Measurements from ENCODE around the gene CYFIP2.

Gene CYFIP2

DNA sequence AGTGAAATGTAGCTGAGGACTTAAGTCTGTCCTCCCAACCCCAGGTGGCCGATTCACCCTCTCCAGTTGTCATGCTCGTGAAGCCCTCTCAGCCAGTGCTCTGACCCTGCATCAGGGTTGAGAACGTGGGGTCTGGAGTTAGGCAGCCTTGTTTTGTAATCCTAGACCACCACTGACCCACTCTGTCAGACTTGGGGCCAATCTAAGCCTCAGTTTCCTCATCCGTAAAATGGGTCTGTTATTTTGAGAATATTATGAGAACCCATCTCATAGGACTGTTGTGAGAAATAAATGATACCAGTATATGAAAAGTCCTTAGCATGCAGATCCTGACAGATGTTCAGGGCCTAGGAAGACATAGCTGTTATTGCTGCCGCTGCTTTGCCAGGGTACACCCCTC is 37.1 kb downstream of the CYFIP2 start:
- TF ChIP-seq, protein P1, sequence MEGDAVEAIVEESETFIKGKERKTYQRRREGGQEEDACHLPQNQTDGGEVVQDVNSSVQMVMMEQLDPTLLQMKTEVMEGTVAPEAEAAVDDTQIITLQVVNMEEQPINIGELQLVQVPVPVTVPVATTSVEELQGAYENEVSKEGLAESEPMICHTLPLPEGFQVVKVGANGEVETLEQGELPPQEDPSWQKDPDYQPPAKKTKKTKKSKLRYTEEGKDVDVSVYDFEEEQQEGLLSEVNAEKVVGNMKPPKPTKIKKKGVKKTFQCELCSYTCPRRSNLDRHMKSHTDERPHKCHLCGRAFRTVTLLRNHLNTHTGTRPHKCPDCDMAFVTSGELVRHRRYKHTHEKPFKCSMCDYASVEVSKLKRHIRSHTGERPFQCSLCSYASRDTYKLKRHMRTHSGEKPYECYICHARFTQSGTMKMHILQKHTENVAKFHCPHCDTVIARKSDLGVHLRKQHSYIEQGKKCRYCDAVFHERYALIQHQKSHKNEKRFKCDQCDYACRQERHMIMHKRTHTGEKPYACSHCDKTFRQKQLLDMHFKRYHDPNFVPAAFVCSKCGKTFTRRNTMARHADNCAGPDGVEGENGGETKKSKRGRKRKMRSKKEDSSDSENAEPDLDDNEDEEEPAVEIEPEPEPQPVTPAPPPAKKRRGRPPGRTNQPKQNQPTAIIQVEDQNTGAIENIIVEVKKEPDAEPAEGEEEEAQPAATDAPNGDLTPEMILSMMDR (IDR thresholded peaks at IDR 0.05; ENCODE audit: low read depth, low read length, missing control alignments): no peak
- no peak for DNase-seq (ENCODE audit: extremely low read depth, low read depth)
- H3K4me3 ChIP-seq (replicated peaks; ENCODE audit: low read depth, low read length): no peak overlapping the region

DNA sequence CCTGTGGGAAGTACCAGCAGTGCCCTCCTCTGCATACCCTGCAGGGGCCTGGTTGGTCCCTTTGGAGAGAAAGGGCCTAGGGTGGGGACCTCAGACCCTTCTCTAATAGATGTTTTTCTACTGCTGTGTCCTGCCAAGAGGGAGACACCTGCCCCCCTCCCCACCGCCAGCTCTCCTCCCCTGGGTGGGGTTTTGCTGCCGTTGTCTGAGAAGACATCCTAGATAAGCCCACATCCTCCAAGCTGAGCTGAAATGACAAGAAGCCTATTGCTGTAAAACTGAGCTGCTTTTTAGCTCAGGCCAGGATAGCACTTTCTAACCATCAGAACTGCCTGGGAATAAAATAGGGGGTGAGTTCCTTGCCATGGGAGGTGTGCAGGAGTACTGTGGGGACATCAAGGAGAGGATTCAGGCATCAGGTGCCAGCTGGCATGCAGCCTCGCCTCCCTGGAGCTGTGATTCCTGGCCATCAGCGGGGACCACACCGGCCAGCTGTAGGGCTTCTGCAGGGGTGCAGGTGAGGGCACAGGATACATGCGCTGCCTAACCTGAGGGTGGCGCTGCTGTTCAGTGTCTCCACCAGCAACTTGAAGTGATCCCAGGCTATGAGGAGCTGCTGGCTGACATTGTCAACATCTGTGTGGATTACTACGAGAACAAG is 37.9 kb downstream of the CYFIP2 start:
- TF ChIP-seq, protein P1 (IDR thresholded peaks at IDR 0.05; ENCODE audit: low read depth, low read length, missing control alignments): peak; percentile 34
- DNase-seq (ENCODE audit: extremely low read depth, low read depth): no peak
- H3K4me3 ChIP-seq (replicated peaks; ENCODE audit: low read depth, low read length): no peak overlapping the region

DNA sequence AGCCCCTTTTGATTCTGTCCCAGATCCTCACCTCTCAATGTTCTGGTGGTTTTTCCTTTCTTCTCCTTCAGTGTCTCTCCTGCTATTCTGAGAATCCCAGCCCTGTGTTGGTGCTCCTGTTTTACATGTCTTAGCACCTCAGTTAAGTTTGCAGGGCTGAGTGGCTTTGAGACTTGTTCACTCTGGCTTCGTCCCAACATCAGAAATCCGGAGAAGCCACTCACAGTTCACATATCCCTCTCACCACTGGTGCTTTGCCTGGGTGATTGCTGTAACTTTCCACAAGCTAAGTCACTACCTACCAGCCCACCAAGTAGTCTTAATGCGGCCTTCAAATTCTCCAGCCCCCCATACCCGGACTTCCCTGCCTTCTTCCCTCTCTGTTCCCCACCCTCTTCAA is 40.2 kb downstream of the CYFIP2 start:
- TF ChIP-seq, protein P1 (IDR thresholded peaks at IDR 0.05; ENCODE audit: low read depth, low read length, missing control alignments): no peak
- DNase-seq (ENCODE audit: extremely low read depth, low read depth): no peak
- H3K4me3 ChIP-seq (replicated peaks; ENCODE audit: low read depth, low read length): no peak overlapping the region

DNA sequence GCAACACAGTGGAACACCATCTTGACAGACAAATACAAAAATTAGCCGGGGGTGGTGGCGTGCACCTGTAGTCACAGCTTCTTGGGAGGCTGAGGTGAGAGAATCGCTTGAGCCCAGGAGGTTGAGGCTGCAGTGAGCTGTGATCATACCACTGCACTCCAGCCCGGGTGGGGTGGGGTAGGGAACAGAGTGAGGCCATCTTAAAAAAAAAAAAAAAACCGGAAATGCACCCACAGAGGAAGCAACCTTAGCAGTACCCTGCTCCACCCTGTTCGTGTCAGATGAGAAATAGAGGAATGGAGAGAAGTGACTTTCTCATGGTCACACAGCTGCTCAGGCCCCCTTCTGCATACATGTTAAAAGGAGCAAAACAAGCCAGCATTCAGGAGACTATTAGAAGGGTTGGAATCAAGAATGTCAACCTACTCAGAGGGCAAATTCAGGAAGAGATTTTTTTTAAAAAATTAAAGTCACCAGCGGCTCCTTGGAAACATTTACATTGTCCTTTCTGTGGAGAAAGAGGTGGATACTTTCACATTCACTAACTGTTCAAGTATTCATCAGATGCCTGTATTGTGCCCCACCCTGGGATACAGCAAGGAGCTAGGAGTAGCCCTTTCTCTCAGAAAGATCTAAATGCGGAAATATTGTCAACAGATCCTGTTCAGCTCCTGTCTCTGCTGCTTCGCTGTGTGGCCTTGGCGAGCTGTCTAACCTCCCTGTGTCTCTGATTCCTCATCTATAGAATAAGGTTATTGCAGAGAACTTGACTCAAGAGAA is 41.0 kb downstream of the CYFIP2 start:
- DNase-seq (ENCODE audit: extremely low read depth, low read depth): no peak
- TF ChIP-seq, protein P1 (IDR thresholded peaks at IDR 0.05; ENCODE audit: low read depth, low read length, missing control alignments): no peak
- H3K4me3 ChIP-seq (replicated peaks; ENCODE audit: low read depth, low read length): no peak overlapping the region

- TF ChIP-seq, protein P1 (IDR thresholded peaks at IDR 0.05; ENCODE audit: low read depth, low read length, missing control alignments): no peak
- DNase-seq (ENCODE audit: extremely low read depth, low read depth): no peak
- H3K4me3 ChIP-seq (replicated peaks; ENCODE audit: low read depth, low read length): no peak overlapping the region
Observed at GRCh38 chr5:157308836-157309465, 43.0 kb downstream of the CYFIP2 start.

DNA sequence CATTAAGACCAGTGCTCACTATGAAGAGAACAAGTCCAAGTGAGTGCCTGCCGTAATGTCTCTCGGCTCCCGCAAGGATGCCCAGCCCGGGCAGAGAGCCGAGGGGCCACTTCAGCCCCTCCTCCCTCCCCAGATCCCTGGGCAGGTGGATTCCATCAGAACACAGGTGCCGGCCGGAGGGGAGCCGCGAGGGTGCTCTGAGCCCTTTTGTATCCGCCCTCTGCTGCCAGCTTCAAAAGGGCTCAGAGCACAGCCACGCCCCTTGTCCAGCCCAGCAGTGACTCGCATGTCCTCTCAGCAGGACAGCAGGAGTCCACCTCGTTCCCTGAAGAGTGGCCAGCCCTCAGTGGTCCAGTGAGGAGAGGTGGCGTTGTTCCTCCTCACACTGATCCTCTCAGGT is 43.9 kb downstream of the CYFIP2 start:
- TF ChIP-seq, protein P1 (IDR thresholded peaks at IDR 0.05; ENCODE audit: low read depth, low read length, missing control alignments): no peak
- no peak overlapping the region for H3K4me3 ChIP-seq (replicated peaks; ENCODE audit: low read depth, low read length)
- DNase-seq (ENCODE audit: extremely low read depth, low read depth): no peak
